Liver (tissue), 9 donors: ENCODE data around the gene TNNC2. TPM values are rescaled to one million over a fixed set of nuclear protein-coding genes. Genes with fewer than 3 reads are reported as not detected.

ENCODE experiments used
- DNase-seq: peaks from one replicate; pipeline ENCODE4 v3.0.0-alpha.2; 2017; ENCODE audit warnings: low spot score
- H3K27ac ChIP-seq, 2 donors: one replicate each; pipeline ENCODE4 v1.7.0; 2013; ENCODE audit warnings: inconsistent platforms in 2 of 2, low read length in 2 of 2, control low read depth in 1 of 2, low read depth in 1 of 2, mild to moderate bottlenecking in 1 of 2
- H3K27me3 ChIP-seq, 4 donors: one replicate each; pipeline versions ENCODE4 v1.6.1 to v1.7.0; 2013; ENCODE audit warnings: low read length in 3 of 4, inconsistent platforms in 1 of 4, mild to moderate bottlenecking in 1 of 4, moderate library complexity in 1 of 4; ENCODE audit not compliant: control insufficient read depth in 4 of 4, insufficient read depth in 4 of 4
- H3K36me3 ChIP-seq, 4 donors: one replicate each; pipeline versions ENCODE4 v1.6.1 to v1.7.0; 2013; ENCODE audit warnings: low read length in 3 of 4, mild to moderate bottlenecking in 3 of 4, low read depth in 1 of 4, moderate library complexity in 1 of 4; ENCODE audit not compliant: control insufficient read depth in 4 of 4, insufficient read depth in 3 of 4
- H3K4me1 ChIP-seq, 4 donors: one replicate each; pipeline versions ENCODE4 v1.6.1 to v1.7.0; 2013; ENCODE audit warnings: low read length in 3 of 4, mild to moderate bottlenecking in 3 of 4, moderate library complexity in 1 of 4; ENCODE audit not compliant: control insufficient read depth in 4 of 4, insufficient read depth in 4 of 4
- H3K4me3 ChIP-seq, 3 donors: one replicate each; pipeline versions ENCODE4 v1.6.1 to v1.7.0; 2013; ENCODE audit warnings: low read length in 3 of 3, control low read depth in 1 of 3, low read depth in 1 of 3, mild to moderate bottlenecking in 1 of 3
- H3K9ac ChIP-seq, 2 donors: one replicate each; pipeline ENCODE4 v1.7.0; 2013; ENCODE audit warnings: low read length in 2 of 2, mild to moderate bottlenecking in 2 of 2, moderate library complexity in 2 of 2, control low read depth in 1 of 2, low read depth in 1 of 2
- H3K9me3 ChIP-seq, 4 donors: one replicate each; pipeline versions ENCODE4 v1.6.1 to v1.7.0; 2013; ENCODE audit warnings: low read length in 3 of 4; ENCODE audit not compliant: control insufficient read depth in 4 of 4
- ATF3 ChIP-seq: IDR thresholded peaks from 2 replicates; pipeline ENCODE4 v1.6.1; 2016; ENCODE audit warnings: antibody characterized with exemption
- CTCF ChIP-seq: fragments of 150-350 bp; IDR thresholded peaks from 2 replicates; pipeline ENCODE4 v1.5.1; 2017; ENCODE audit warnings: improper control_type of control experiment, low read depth, low read length; ENCODE audit not compliant: missing input control
- EGR1 ChIP-seq, 2 donors: IDR thresholded peaks; 2 replicates each; pipeline ENCODE4 v1.6.1; 2016 to 2018; ENCODE audit warnings: antibody characterized with exemption in 2 of 2, low read depth in 2 of 2
- FOXA1 ChIP-seq: IDR thresholded peaks from 2 replicates; pipeline ENCODE4 v1.6.1; 2016; ENCODE audit warnings: antibody characterized with exemption
- FOXA2 ChIP-seq: IDR thresholded peaks from 2 replicates; pipeline ENCODE4 v1.6.1; 2016; ENCODE audit warnings: antibody characterized with exemption
- GABPA ChIP-seq, 2 donors: IDR thresholded peaks in 1 of 2; conservative IDR thresholded peaks in 1 of 2; 2 replicates each; pipeline ENCODE4 v1.6.1; 2016; ENCODE audit warnings: antibody characterized with exemption in 2 of 2, mild to moderate bottlenecking in 1 of 2, moderate library complexity in 1 of 2
- HNF4A ChIP-seq, 2 donors: conservative IDR thresholded peaks; 2 replicates each; pipeline ENCODE4 v1.6.1; 2016; ENCODE audit warnings: antibody characterized with exemption in 2 of 2, mild to moderate bottlenecking in 2 of 2
- HNF4G ChIP-seq: IDR thresholded peaks from 2 replicates; pipeline ENCODE4 v1.6.1; 2016; ENCODE audit warnings: antibody characterized with exemption
- JUND ChIP-seq, 2 donors: IDR thresholded peaks; 2 replicates each; pipeline ENCODE4 v1.6.1; 2016; ENCODE audit warnings: antibody characterized with exemption in 2 of 2
- NR2F2 ChIP-seq: IDR thresholded peaks from 2 replicates; pipeline ENCODE4 v1.6.1; 2016; ENCODE audit warnings: antibody characterized with exemption
- RAD21 ChIP-seq, 2 donors: IDR thresholded peaks; 2 replicates each; pipeline ENCODE4 v1.6.1; 2016; ENCODE audit warnings: antibody characterized with exemption in 2 of 2, mild to moderate bottlenecking in 2 of 2
- REST ChIP-seq: IDR thresholded peaks from 2 replicates; pipeline ENCODE4 v1.6.1; 2016; ENCODE audit warnings: antibody characterized with exemption, mild to moderate bottlenecking
- RXRA ChIP-seq, 2 donors: IDR thresholded peaks; 2 replicates each; pipeline ENCODE4 v1.6.1; 2017 to 2018; ENCODE audit warnings: antibody characterized with exemption in 2 of 2, mild to moderate bottlenecking in 1 of 2
- SP1 ChIP-seq: IDR thresholded peaks from 2 replicates; pipeline ENCODE4 v1.6.1; 2018; ENCODE audit warnings: antibody characterized with exemption, mild to moderate bottlenecking
- TAF1 ChIP-seq: conservative IDR thresholded peaks from 2 replicates; pipeline ENCODE4 v1.6.1; 2016; ENCODE audit warnings: antibody characterized with exemption, mild to moderate bottlenecking
- YY1 ChIP-seq: IDR thresholded peaks from 2 replicates; pipeline ENCODE4 v1.6.1; 2016; ENCODE audit warnings: antibody characterized with exemption, mild to moderate bottlenecking
- WGBS: extraction: QIAGEN DNeasy Blood & Tissue Kit; methylation state at CpG from one replicate; pipeline ENCODE4 v1.1.7; 2013; 5-methylcytosine and 5-hydroxymethylcytosine counted together
- polyA plus RNA-seq, 2 donors: library from polyadenylated mRNA; stranded (reverse) in 1 of 2; unstranded in 1 of 2; fragments of 200-250 nt in 1 of 2; fragments of >200 nt in 1 of 2; fragmentation: Nextera tagmentation in 1 of 2; extraction: Ambion mirVana in 1 of 2; gene quantifications; one replicate each; pipeline versions ENCODE4 v1.2.1 to v1.2.3, GENCODE V29; 2013 to 2015
- total RNA-seq, 2 donors: library from RNA; depleted of rRNA; stranded (reverse); fragments of >200 nt; gene quantifications; one replicate each; pipeline ENCODE4 v1.2.3, GENCODE V29; 2014
- TF ChIP-seq, protein P1 (sequence below): IDR thresholded peaks from 2 replicates; pipeline ENCODE4 v1.6.1; 2016; ENCODE audit warnings: antibody characterized with exemption
- donor health status: healthy.
- donor health status: healthy.
- donor health status: healthy.
- donor health status: healthy.
- donor health status: healthy.

Gene TNNC2
- total and polyA plus RNA-seq, 4 donors = 0.12 to 0.33 (median 0.31) TPM; not detected in 1

DNA sequence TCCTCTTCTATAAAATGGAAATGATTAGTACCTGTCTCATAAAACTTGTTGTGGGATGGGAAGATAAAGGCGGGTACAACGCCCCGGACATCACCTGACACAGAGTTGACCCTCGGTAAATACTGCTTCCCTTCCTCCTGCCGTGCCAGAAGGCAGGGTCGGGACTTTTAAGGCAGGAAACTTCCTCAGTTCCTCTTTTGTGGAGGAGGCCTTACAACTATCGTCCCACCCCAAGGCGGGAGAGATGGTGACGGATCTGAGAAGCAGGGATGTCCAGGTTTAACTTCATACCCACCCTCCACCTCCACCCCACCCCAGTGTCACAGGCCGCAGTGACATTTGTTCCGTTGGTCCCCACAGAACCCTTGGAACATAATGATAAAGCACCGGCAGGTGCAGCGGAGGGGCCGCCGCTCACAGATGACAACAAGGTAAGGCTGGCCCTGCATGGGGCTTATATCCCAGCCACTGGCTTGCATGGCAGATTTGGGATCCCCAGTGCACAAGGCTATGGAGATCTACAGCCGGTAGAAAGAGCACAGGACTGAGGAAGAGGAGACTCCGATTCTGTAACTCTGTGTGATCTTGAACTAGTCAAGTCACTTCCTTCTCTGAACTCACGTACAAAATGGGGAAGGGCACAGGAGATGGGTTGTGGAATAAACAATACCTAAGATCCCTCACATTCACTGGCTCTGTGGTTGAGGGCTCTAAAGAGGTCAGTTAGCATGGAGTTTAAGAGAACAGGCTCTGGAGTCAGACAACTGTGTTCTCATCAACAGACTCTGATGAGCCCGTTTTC lies 34.6 kb downstream of the TNNC2 start:
- DNase-seq = peak; percentile 37
- H3K9ac ChIP-seq = peak overlapping the region; percentile 74 to 99
- peak overlapping the region; percentile 82 to 92 for H3K27ac ChIP-seq
- WGBS = 20% methylated on average over 19 of the region's 19 CpGs
- H3K4me1 ChIP-seq = peaks cover 0 to 13% (median 10%) of the 10 kb centered on the region in 4 donors
- H3K36me3 ChIP-seq = peaks cover 0 to 26% (median 23%) of the 10 kb centered on the region in 4 donors
- no peak for TF ChIP-seq SP1
- no peak for TF ChIP-seq RAD21 (IDR thresholded peaks at IDR 0.05)
- no peak for TF ChIP-seq REST
- TF ChIP-seq, protein P1, sequence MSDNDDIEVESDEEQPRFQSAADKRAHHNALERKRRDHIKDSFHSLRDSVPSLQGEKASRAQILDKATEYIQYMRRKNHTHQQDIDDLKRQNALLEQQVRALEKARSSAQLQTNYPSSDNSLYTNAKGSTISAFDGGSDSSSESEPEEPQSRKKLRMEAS = no peak
- no peak for TF ChIP-seq ATF3
- no peak for TF ChIP-seq NR2F2
- no peak for TF ChIP-seq FOXA2
- no peak for TF ChIP-seq GABPA (IDR thresholded peaks at IDR 0.05 in 1 of 2, conservative IDR thresholded peaks at IDR 0.05 in 1 of 2)
- TF ChIP-seq RXRA (IDR thresholded peaks at IDR 0.05) = no peak
- TF ChIP-seq EGR1 (IDR thresholded peaks at IDR 0.05; ENCODE audit: low read depth in 2 of 2) = no peak
- no peak for TF ChIP-seq CTCF
- TF ChIP-seq TAF1 = no peak
- H3K9me3 ChIP-seq = no peaks in the 10 kb centered on the region
- peak overlapping the region; percentile 86 to 97 (median 96) for H3K4me3 ChIP-seq
- H3K27me3 ChIP-seq = no peaks in the 10 kb centered on the region

GRCh38 chr20:45788351-45788750 lies 38.8 kb downstream of the TNNC2 start:
- H3K9ac ChIP-seq = no peak overlapping the region
- no peaks in the 10 kb centered on the region for H3K9me3 ChIP-seq
- DNase-seq = no peak
- H3K4me3 ChIP-seq = no peak overlapping the region
- H3K4me1 ChIP-seq = peaks cover 0 to 13% (median 10%) of the 10 kb centered on the region in 4 donors
- H3K27me3 ChIP-seq = no peaks in the 10 kb centered on the region
- H3K27ac ChIP-seq = no peak overlapping the region
- TF ChIP-seq JUND (IDR thresholded peaks at IDR 0.05) (no peak), GABPA (IDR thresholded peaks at IDR 0.05 in 1 of 2, conservative IDR thresholded peaks at IDR 0.05 in 1 of 2) (no peak), TAF1 (no peak), REST (no peak), CTCF (no peak), NR2F2 (no peak), FOXA2 (no peak), RAD21 (IDR thresholded peaks at IDR 0.05) (no peak), YY1 (no peak), FOXA1 (no peak), HNF4A (conservative IDR thresholded peaks at IDR 0.05) (no peak), RXRA (IDR thresholded peaks at IDR 0.05) (no peak), EGR1 (IDR thresholded peaks at IDR 0.05; ENCODE audit: low read depth in 2 of 2) (no peak), HNF4G (no peak)
- TF ChIP-seq, protein P1 = no peak
- WGBS = 58% methylated on average over 3 of the region's 3 CpGs
- H3K36me3 ChIP-seq = no peaks in the 10 kb centered on the region
